ENCODE data around the gene USP3.

USP3 gene

DNA sequence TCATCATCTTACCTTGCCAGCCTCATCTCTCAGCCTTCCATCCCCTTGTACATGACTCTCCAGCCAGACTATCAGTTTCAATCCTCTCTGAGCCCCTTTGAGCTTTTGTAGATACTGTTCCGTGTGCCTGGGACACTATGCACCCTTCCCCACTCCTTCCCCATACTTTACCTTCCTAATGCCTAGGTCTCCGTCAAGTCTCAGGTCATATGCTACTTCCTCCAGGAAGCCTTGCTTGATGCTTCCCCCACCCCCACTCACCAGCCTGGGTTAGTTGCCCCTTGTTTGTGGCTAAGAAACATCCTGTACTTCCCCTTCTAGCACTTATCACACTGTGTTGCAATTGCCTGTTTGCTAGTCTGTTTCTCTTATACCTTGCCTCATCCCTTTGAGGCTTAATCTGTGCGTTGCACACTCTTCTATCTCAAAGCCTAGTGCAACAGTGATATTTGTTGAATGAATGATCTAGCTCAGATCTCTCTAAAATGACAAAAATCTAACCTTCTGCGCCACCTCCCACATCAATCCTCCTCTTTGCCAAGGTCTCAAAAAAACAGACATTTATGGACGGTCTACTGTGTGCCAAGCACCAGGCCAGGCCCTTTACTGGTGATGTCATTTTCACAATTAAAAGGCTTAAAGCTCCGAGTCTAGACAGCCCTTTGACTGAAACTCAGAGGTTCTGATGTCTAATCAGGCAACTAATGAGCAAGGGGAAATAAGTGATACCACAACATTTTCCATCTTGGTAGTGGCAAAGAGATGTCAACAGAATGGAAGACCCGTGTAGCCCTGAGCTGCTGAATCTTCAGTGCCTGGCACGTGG is 6.5 kb upstream of the USP3 start:
- peak; percentile 66 for DNase-seq (ENCODE audit: low read depth)

DNA sequence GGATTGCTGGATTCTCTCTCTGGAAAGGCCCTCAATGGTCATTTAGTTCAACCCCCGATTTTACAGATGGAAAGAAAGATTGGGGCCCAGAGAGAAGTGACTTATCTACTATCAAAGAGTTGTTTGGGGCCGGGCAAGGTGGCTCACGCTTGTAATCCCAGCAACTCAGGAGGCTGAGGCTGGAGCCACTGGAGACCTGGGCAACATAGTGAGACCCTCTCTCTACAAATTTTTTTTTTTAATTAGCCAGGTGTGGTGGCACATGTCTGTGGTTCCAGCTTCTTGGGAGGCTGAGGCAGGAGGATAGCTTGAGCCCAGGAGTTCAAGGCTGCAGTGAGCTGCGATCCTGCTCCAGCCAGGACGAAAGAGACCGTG is 5.2 kb upstream of the USP3 start:
- no peak for DNase-seq (ENCODE audit: low read depth)

DNA sequence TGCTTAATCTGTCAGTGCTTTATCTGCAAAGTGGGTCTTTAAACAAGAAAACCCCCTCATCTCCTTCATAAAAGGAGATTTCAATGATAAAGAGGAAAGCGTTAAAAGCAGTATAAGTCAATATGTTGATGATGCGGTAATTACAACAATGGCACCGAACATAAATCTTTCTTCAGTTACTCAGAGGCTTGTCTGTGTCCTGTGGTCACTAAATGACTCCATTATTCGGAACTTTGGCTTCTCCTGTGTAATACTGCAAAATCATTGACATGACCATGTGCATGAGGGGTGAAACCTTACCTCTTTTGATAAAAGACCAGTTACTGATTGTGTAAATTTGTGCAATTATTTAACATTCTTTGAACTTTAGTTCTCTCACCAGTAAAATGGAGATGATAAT is 4.8 kb upstream of the USP3 start:
- no peak for DNase-seq (ENCODE audit: low read depth)

DNA sequence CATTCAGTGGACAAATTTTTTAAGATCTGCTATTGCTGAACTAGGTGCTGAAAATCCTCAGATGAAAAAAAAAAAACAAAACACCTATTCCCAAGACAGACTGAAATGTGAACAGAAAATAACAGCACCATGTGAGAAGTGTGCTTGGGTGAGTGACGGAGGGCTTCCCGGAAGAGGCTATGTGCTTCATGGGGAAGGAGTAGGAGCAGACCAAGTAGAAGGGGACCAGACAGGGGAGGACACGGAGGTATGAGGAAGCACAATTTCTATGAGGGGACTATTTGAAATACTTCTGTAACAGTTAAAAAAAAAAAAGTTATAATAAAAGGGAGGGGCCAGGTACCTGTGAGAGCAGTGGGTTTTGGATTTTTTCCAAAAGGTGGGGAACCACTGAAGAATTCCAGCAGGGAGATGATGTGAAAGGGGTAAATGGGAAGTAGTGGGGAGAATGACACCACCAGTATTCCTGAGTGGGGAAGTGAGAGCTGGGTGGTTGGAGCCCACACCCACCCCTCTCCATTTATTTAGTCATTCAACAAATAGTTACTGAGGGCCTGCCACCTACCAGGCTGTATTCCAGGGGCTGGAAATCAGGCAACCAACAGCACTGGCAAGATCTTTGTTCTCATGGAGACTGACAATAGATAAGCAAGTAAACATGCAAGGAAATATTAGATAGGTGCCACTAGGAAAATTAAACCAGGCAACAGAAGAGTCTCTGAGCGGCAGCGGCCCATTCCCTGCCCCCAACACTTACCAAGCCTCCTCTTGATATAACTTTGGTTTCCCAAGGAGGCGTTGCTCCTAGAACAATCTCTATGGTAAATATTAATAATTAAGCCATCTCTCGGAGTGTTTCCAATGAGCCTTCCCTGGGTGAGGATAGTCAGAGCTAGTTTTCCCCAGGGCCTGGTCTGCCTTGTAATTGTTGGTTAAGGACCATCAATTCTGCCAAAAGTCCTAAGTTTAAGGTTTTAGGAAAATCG is 3.8 kb upstream of the USP3 start:
- DNase-seq (ENCODE audit: low read depth) = no peak

DNA sequence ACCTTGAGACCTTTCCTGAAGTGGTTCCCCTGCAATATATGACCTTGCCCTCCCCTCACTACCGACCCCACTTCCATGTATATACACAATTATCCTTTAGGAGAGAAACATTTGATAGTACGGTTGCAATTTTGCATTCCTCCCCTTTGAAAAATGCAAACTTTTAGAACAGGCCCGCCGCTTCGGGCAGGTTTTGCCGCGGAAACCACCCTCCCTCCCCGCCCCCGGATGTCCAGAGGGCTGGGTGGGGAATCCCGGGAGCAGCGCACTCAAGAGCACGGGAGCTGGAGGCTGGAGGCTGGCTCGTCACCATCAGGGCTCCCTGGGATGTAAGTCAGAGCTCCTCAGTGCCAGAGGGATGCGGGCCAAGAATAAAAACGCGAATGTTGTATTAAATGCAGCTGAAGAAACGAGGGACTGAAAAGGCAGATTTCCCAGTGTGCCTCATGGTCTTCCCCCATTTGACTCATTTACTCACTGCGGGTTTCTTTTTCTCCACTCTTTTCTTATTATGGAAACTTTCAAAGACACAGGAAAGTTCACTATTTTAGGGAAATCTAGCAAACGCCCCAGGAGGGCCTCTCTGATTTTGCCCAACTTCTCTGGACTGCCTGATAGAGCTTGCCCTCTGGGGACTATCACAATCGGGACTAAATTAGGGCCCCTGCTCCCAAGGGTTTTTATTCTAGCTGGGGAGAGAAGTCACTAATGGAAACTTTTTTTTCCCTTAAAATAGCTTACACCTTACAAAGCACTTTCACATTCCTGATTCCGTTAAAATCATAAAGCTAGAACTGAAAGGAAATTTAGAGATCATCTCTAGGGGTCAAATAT is 2.9 kb upstream of the USP3 start:
- peak; percentile 35 for DNase-seq (ENCODE audit: low read depth)

DNA sequence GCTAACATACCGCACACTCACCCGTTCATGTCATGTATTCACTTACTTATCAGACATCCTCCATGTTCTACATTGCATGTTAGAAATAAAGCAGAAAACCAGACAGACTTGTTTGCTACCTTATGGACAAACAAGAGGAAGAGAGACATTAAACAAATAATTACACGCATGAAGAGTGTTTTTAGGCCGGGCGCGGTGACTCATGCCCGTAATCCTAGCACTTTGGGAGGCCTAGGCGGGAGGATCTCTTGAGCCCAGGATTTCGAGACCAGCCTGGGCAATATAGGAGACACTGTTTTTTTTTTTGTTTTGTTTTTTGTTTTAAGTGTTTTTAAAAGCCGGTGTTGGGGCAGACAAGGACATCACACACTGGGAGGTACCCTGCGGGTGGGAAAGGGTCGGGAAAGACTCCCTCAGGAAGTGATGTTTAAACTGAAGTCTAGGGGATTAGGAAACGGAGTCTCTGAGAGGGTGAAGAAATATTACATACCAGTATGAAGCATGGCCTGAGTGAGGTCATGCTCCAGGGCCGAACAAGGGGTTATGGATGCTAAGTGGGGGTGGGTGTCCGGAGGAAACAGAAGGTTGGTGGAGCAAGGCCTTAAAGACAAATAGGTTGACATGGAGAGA is 2.1 kb upstream of the USP3 start:
- DNase-seq (ENCODE audit: low read depth) = no peak

DNA sequence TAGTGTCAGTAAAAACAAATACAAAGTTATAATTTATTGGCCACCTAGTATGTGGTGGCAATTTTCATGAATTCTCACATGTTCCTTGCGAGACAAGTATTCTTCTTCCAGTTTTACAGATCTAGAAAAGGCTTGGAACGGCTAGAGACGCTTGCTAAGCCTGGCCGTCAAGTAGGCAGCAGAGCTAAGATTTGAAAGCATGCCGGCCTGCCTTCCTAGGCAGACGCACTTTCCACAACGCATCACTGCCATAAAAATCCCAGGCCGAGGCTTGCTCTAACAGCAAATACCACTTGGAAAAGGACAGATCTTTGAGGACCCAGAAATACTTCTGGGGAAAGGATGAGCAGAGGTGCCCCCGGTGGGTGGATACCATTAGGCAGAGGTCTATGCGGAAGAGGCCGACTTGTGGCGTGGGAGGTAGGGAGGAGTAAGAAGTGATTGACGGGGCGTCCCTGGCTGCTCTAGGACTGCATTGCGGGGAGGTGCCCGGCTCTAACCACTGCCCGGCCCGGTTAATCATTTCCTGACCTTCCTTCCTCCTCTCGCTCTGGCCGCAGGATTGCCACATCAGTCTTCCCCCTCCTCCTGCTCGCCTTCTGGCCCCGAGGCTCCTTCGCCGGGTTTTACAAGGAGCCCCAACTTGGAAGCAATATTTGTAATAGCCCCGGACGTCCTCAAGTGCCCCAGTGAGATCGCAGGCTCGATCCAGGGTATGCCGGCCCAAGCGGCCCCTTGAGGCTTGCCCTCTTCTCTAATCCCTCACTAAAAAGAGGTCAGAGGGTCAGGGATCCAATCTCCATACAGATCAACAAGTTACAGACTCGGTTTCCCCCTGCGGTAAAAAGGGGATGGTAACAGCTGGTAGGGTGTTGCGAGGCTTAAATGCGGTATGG is 1.3 kb upstream of the USP3 start:
- DNase-seq (ENCODE audit: low read depth) = peak; percentile 34

DNA sequence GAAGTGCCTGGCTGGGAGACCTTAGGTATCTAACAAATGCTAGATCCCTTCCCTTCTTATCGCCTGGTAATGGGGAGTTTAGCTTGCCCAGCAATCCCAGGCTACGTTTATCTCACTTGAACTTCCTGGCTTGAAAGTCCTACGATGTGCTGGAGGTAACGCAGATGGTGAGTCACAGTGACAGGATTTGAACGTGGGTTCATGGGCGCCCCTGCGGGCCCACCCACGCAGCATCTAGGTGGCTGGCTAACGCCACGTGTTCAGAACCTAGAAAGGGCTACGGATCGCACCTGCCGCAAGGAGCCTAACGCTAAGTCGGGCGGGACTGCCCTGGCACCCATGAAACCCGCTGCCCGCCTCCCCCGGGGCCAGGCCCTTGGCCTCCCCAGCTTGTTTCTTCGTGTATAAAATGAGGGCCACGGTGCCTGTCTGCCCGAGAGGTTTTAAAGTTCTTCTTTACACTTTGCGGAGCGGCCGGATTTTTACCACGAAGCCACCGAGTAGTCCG is 600 bp upstream of the USP3 start:
- DNase-seq (ENCODE audit: low read depth) = peak; percentile 85

DNA sequence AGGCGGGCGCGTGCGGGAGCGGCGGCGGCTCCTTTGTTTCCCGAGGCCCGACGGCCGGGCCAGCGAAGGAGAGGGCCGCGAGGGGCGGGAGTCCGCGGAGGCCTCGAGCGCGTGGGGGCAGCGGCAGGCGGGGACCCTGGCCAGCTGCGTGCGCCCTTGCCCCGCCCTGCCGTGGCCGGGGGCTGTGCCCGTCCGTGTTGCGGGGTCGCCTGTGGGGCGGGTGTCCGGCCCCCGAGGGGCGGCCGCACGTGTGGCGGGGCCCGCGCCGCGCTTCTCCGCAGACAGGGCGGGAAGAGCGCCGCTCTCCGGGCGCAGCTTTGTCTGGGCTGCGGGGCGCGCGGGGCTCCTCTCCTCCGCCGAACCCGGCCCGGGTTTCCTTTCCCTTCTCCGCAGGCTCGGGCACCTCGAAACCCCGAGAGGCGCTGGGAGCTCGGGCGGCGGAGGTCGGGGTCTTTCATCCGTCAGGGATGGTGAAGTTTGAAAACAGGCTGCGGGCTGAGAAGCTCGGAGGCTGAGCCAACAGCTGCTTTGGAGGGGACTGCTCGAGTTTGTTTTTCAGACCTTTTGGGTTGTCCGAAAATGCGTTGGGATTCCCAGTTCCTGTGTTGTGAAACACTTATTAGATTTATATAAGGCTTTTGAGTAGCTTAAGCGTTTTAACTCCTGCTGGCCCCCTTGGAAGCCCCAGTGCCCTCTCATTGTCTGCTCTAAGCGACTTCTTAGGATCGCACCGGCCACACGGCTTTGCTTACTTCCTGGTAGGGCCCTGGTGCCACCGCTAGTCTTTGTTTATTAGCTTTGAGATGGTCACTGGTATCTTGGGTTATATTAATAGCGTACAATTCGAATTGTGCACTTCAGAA is 817 bp downstream of the USP3 start:
- DNase-seq (ENCODE audit: low read depth) = peak; percentile 16

DNA sequence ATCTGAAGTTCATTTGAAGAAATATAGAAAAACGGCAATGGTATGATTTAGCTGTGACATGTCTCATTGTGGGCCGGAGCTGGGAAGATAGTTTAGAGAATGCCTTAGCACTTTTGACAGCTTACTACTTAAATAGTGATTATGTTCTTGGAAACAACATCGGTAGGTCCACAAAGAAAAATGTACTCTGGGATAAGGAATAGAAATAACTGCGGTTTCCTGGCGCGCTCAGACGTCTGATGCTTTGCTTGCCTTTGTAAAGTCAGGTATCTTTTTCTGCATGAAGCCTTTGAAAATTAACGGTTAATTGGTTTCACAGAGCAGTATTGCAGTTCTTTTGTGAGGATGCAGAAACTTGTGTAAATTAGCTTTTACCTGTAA is 1.4 kb downstream of the USP3 start:
- DNase-seq (ENCODE audit: low read depth) = no peak

DNA sequence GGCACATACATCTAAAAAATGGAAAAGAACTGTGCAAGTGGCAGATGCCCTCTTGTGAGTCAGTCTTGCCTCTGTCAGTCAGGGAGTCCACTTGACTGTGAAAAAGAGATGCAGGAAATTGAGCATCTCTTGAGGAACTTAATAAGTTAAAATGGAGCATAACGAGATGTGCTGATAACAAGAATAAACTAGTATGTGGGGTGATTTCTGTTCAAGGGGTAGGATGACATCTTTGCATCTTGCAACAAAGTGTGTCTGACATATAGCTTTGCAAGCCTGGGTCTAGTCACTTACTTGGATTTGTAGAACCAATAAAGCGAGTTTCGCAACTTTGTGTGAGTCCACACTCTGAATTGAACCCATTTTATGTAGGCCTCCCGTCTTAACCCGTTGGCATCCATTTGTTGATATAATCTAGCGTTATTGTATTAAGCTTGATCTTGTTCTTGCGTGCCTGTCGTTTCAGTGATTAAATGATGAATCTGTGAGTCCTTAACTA is 2.2 kb downstream of the USP3 start:
- no peak for DNase-seq (ENCODE audit: low read depth)

DNA sequence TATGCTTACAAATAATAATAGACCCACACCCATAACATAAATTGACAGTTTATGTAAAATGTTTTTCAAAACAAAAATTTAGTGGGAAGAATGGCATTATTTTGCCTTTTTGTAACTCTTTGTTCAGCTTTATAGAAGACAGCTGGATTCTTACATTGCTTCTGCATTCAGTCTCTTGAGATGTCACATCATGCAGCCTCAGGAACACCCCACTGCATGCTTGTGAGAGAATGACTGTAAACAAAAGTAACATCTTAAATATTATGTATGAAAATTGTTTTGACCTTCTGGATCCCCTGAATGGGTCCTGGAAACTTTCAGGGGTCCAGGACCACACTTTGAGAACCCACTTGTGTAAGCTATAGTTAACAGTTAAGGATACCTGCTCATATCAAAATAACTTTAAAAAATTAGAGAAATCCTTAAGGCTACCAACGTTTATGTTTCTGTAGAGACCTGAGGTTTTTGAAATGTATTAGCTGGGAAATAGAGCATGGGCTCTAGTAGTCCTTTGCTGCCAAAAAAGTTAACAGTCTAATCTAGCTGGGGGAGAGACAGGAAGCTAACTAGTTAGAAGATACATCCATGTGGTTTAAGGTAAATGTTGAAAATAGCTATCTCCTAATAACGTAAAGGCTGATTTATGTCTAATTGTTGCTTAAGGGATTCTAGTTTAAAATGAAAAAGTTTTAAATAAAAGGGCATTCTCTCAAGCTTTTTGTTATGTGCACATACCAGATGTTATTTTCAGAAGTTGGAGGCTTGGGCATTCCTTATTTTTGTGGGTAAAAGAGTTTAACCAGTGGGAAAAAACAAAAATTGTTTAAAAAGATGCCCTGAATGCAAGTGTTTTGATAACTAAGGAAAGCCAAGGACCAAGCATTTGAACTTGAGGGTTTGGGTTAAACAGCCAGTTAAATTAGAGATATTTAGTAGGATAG is 3.8 kb downstream of the USP3 start:
- DNase-seq (ENCODE audit: low read depth) = no peak

DNA sequence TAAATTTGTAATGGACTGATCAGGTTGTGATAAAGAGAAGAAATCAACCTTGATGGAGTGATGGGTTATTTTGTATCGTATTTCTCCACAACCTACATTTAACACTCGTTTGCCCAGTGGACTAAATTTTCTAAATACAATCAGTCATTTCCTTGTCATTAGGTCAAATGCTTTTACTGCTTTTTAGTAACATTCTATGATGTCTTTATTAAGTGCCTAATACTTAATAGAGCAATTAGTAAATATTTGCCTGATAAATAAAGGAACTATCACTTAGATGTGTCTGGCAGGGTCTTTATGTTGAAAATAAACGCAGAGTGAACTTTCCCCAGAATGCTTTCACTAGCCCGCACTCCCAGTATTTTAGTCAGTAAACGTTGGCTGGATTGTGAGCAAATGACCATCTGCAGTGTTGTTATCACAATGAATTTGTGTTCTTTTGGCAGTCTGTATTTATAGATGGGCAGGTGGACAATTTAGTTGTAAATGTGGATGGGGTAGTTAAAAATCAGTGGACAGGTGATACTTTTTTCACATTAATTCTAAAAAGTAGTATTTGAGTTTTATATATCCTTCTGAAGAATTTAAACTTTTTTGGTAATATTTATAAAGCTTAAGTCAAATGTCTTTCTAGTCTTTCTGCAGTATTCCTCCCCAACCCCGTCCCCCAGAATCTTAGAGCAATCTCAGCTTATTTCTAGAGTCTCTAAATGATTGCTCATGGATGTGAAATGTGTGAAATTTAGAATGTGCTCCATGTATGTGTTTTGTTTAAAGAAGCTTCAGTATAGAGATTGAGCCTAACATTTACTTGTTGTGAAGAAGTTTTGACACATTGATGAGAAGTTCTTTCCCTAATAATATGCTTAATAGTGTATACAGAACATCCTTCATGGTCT is 4.9 kb downstream of the USP3 start:
- DNase-seq (ENCODE audit: low read depth) = no peak

DNA sequence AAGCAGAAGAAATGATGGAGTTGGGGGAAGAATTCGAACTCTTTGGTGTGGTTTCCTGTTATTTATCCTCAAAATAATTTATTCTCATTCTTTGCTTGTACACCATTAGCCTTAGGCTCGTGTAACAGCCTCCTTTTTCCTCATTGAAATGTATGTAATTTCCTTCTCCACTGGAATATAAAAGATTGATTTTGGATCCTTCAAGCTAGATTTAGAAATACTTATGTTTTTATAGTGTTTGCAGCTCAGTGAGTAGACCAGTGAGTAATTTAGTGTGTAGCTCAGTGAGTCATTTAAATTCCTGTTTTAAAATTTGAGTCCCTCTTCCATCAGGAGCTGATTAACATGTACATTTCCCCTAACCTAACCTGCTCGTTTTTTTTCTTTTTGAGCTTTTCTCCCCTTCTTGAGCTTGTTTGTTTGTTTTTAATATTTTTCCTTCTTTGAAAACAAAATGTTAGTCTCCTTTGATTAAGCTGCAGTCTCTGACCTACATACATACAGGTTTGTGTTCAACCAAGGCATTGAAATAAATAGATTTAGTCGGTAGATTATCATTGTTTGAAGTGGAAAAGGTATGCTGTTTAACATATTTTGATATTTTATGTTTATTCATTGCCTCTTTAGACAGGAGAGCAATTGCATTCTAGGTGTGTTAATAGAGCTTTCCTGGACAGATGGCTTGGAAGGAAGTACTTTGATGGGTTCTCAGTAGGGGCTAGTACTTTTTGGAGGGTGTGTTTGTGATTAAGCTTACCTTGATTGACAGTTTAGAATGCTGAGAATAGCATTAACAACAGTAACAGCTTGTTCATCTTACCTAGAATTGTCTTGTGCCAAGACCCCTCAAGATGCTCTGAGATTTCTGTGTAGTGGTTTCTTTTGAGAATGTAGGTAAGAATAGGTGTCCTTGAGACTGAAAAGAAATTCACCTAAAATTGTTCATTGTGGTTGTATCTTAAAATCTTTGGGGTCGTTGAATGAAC is 5.9 kb downstream of the USP3 start:
- DNase-seq (ENCODE audit: low read depth) = no peak

DNA sequence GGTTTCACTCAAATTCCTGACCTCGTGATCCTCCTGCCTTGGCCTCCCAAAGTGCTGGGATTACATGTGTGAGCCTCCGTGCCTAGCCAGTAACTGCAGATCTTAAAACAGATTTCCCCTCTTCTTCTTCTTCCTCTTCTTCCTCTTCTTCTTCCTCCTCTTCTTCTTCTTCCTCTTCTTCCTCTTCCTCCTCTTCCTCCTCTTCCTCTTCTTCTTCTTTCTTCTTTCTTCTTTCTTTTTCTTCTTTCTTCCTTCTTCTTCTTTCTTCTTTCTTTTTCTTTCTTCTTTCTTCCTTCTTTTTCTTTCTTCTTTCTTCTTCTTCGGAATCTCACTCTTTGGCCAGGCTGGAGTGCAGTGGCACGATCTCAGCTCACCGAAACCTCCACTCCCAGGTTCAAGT is 7.8 kb downstream of the USP3 start:
- no peak for DNase-seq (ENCODE audit: low read depth)

DNA sequence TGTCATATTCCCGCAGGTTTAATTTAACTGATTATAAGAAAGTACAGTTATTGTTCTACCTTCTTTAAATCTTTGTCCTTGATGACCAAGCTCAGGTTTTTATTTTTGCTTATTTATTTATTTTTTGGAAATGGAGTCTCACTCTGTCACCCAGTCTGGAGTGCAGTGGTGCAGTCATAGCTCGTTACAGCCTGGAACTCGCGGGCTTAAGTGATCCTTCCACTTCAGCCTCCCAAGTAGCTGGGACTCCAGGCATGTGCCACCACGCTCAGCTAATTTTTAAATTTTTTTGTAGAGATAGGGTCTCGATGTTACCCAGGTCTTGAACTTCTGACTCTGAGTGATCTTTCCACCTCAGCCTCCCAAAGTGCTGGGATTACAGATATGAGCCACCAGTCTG is 8.9 kb downstream of the USP3 start:
- DNase-seq (ENCODE audit: low read depth) = no peak
